ENCODE data around the gene LEF1. TPM values are rescaled to one million over a fixed set of nuclear protein-coding genes. Genes with fewer than 3 reads are reported as not detected.

Gene LEF1
- total and polyA plus RNA-seq, 2 experiments from 2014 or later, result 0.50 to 0.73 TPM

DNA sequence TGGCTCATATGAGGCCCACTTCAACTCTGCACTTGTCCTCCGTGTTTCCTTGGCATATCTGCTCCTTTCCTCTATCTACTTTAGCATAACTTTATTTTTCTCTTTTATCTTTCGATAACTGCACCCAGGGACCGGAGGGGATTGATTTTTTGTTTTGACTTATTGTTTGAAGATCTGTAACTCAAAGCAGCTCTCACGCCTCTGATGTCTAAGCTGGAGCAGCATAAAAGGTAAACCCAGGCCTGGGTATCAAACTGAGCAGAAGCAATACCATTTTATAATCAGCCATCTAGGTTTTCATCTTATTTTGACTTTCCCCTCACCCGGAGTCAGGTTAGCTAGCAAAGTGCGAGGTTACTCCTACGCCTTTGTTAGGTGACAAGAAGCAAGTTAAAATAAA is 28.4 kb downstream of the LEF1 start:
- H4K20me1 ChIP-seq (replicated peaks; ENCODE audit: insufficient read depth), result no peaks in the 10 kb centered on the region
- Mint-ChIP-seq H3K4me1 (peaks cover 50% of the 10 kb centered on the region), H3K27ac (no peak overlapping the region)

DNA sequence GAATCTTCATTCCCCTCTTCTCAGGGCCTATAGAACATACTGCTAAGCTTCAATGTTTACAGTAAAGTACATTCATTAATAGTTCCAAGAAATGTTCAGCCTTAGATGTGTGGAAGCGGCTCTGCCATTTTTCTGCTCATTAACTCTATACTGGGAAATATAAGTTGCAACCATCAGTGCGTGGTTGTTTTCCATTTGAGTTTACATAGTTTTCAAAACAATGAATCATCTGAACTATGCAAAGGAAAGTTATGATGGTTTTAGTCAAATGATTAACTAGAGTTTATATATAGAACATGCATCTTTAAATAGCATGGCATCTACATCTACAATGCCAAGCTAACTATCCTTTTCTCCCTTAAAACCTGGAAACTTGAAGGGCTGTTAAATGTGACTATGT is 29.6 kb downstream of the LEF1 start:
- Histone ChIP-seq H3K27me3 (ENCODE audit: insufficient read depth) (0 out of 2 replicates have a peak, but pooled peaks cover 4% of the 10 kb centered on the region), H3K4me3 (no peak overlapping the region), H3K27ac (ENCODE audit: low read depth) (no peak overlapping the region), H3K36me3 (ENCODE audit: insufficient read depth) (no peaks in the 10 kb centered on the region), H4K20me1 (replicated peaks; ENCODE audit: insufficient read depth) (no peaks in the 10 kb centered on the region), H2AFZ (no peak overlapping the region), H3F3A (replicated peaks; ENCODE audit: low read depth) (no peaks in the 10 kb centered on the region), H3K4me1 (ENCODE audit: insufficient read depth) (peaks cover 50% of the 10 kb centered on the region), H3K79me2 (replicated peaks; ENCODE audit: insufficient read depth) (no peaks in the 10 kb centered on the region), H3K9me2 (ENCODE audit: insufficient read depth) (no peaks in the 10 kb centered on the region), H3K4me2 (no peak overlapping the region)
- DNase-seq (ENCODE audit: low spot score) (no peak), ATAC-seq (no peak)
- no peak overlapping the region for H3K27ac Mint-ChIP-seq
- no peak overlapping the region for H3K4me3 Mint-ChIP-seq
- H3K9me3 Mint-ChIP-seq, result no peaks in the 10 kb centered on the region
- TF ChIP-seq CREB1 (CRISPR knock-in tag; IDR thresholded peaks at IDR 0.05; ENCODE audit: low read depth) (no peak), NANOG (IDR thresholded peaks at IDR 0.05; ENCODE audit: borderline replicate concordance) (no peak), POLR2AphosphoS5 (IDR thresholded peaks at IDR 0.05; ENCODE audit: low read depth) (no peak), STAT1 (IDR thresholded peaks at IDR 0.05; ENCODE audit: unreplicated experiment) (no peak)
- no peaks in the 10 kb centered on the region for H3K36me3 Mint-ChIP-seq (ENCODE audit: low read depth)
- H3K27me3 Mint-ChIP-seq (ENCODE audit: insufficient read depth, low read depth, poor library complexity), result no peaks in the 10 kb centered on the region
- H3K4me1 Mint-ChIP-seq, result peaks cover 56% of the 10 kb centered on the region

More for the DNA sequence above, 28.4 kb downstream of the LEF1 start:
- no peaks in the 10 kb centered on the region for H3F3A ChIP-seq (replicated peaks; ENCODE audit: low read depth)
- no peak overlapping the region for H3K4me2 ChIP-seq
- no peak for ATAC-seq
- peaks cover 45% of the 10 kb centered on the region for H3K4me1 ChIP-seq (ENCODE audit: insufficient read depth)
- no peaks in the 10 kb centered on the region for H3K36me3 ChIP-seq (ENCODE audit: insufficient read depth)
- no peaks in the 10 kb centered on the region for H3K9me2 ChIP-seq (ENCODE audit: insufficient read depth)
- H2AFZ ChIP-seq, result no peak overlapping the region
- H3K27me3 ChIP-seq (ENCODE audit: insufficient read depth), result peaks cover 12% of the 10 kb centered on the region; the same call in 1 of the 2 replicates
- Mint-ChIP-seq H3K4me3 (no peak overlapping the region), H3K27me3 (ENCODE audit: insufficient read depth, low read depth, poor library complexity) (peaks cover 3% of the 10 kb centered on the region), H3K36me3 (ENCODE audit: low read depth) (no peaks in the 10 kb centered on the region), H3K9me3 (no peaks in the 10 kb centered on the region)
- no peak overlapping the region for H3K4me3 ChIP-seq
- H3K27ac ChIP-seq (ENCODE audit: low read depth), result no peak overlapping the region
- no peaks in the 10 kb centered on the region for H3K79me2 ChIP-seq (replicated peaks; ENCODE audit: insufficient read depth)
- DNase-seq (ENCODE audit: low spot score), result no peak
- TF ChIP-seq ZNF331 (CRISPR knock-in tag; IDR thresholded peaks at IDR 0.05; ENCODE audit: low read depth) (no peak), EZH2 (IDR thresholded peaks at IDR 0.05; ENCODE audit: low read depth, unreplicated experiment) (no peak), REST (IDR thresholded peaks at IDR 0.05; ENCODE audit: unreplicated experiment) (no peak)

Measured in GM23338 (cell line).